AG09309 (cell line): ENCODE measurements around the gene STK38.

ENCODE experiments used
- DNase-seq: peaks from one replicate; pipeline ENCODE4 v3.0.0-alpha.2; 2010; ENCODE audit warnings: low read depth
- H3K4me3 ChIP-seq: 2 replicates; pipeline ENCODE4 v1.5.1; 2011; ENCODE audit warnings: mild to moderate bottlenecking, low read depth, low read length, moderate library complexity; ENCODE audit not compliant: control insufficient read depth
- CTCF ChIP-seq: IDR thresholded peaks from 2 replicates; pipeline ENCODE4 v1.5.1; 2011; ENCODE audit warnings: mild to moderate bottlenecking, low read depth, low read length, inconsistent platforms; ENCODE audit not compliant: insufficient read depth, control insufficient read depth; ENCODE audit errors: missing control alignments

Gene STK38

GRCh38 chr6:36544228-36544627, 3.1 kb downstream of the STK38 start:
- no peak for DNase-seq
- H3K4me3 ChIP-seq: no peak overlapping the region
- no peak for TF ChIP-seq CTCF

- no peak for TF ChIP-seq CTCF
- H3K4me3 ChIP-seq: no peak overlapping the region
- DNase-seq: no peak
Measured at GRCh38 chr6:36542041-36542440, 5.2 kb downstream of the STK38 start.

GRCh38 chr6:36539814-36540568, 7.3 kb downstream of the STK38 start:
- no peak overlapping the region for H3K4me3 ChIP-seq
- no peak for TF ChIP-seq CTCF
- DNase-seq: no peak

- TF ChIP-seq CTCF: no peak
- H3K4me3 ChIP-seq: no peak overlapping the region
Measured at GRCh38 chr6:36536873-36537547, 10.3 kb downstream of the STK38 start.

GRCh38 chr6:36533321-36533720, 14.0 kb downstream of the STK38 start:
- H3K4me3 ChIP-seq: no peak overlapping the region
- TF ChIP-seq CTCF: no peak
- no peak for DNase-seq

More at GRCh38 chr6:36536873-36537547, 10.3 kb downstream of the STK38 start:
- no peak for DNase-seq

- no peak overlapping the region for H3K4me3 ChIP-seq
- TF ChIP-seq CTCF: no peak
- DNase-seq: no peak
Measured at GRCh38 chr6:36526066-36526465, 21.2 kb downstream of the STK38 start.

- H3K4me3 ChIP-seq: no peak overlapping the region
- no peak for DNase-seq
- TF ChIP-seq CTCF: no peak
Measured at GRCh38 chr6:36525346-36525745, 21.9 kb downstream of the STK38 start.
